KG1 (cell line): ENCODE data around the gene PSMD1.
"Not testable (repeated sequence)": the region's sequence is repeated elsewhere in the genome, so short reads cannot be mapped to it uniquely, and the experiment has no call there.

Source experiments
- DNase-seq: peaks from one replicate; lab custom pipeline; 2025; lab: John Stamatoyannopoulos, UW

The PSMD1 gene

GRCh38 chr2:231187736-231188505 is 131.3 kb downstream of the PSMD1 start:
- DNase-seq = no peak

- DNase-seq = no peak
These were observed 132.0 kb downstream of the PSMD1 start for GRCh38 chr2:231188506-231189170.

DNA sequence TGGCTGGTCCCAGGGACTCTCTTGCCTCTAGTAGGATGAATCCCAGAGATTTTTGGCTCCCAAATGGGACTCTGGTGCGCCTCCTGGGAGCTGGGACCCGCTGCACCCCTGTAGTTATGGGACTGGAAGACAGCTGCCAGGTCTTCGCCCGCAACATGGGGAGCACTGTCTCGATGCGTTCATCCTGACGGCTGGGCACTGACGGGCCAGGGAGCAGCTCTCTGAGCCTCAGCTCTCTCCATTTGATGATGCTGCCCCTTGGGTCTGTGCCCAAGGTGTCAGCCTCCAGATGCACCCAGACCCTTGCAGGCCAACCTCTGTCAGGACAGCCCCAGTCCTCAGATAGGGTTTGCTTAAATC is 132.5 kb downstream of the PSMD1 start:
- DNase-seq = no peak

DNA sequence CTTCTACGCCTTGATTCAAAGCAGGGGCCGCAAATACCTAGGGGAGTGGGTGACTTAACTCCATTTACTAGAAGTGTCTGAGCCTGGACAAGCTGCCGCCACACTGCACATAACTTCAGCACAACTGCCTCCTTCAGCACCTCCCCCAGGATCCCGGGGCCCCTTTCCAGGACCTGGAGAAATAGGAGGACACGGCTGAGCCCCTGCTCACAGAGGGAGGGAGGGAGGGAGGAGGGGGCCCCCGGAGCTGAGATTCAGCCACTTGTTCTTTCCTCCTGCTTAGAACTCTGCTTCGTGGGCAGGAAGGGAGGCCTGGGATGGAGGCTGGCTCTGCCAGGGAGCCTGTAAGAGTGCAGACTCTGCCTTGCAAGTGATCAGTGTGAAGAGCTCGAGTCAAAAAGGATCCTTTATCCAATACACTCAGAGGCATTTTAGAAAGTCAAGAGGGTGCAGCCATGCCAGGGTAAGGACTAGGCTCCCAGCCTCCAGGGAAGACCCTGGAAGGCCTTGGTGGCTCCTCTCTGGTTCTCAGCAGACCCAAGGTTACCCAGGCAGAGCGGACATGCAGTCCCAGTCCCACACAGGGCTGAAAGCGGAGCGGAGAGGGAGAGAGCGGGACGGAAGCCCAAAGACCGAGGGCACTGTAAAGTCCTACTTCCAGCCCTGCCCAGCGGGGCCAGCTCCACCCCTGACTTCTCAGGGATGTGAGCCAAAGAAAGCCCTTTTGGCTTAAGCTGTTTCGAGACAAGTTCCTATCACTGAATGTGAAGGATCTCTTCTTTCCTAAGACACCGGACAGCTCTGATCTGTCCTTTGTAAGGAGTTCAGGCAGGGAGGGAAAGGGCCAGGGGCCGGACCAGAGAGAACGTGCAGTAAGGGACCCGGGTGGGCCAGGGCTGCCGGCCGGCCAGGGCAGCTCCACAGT is 133.2 kb downstream of the PSMD1 start:
- DNase-seq = no peak

DNA sequence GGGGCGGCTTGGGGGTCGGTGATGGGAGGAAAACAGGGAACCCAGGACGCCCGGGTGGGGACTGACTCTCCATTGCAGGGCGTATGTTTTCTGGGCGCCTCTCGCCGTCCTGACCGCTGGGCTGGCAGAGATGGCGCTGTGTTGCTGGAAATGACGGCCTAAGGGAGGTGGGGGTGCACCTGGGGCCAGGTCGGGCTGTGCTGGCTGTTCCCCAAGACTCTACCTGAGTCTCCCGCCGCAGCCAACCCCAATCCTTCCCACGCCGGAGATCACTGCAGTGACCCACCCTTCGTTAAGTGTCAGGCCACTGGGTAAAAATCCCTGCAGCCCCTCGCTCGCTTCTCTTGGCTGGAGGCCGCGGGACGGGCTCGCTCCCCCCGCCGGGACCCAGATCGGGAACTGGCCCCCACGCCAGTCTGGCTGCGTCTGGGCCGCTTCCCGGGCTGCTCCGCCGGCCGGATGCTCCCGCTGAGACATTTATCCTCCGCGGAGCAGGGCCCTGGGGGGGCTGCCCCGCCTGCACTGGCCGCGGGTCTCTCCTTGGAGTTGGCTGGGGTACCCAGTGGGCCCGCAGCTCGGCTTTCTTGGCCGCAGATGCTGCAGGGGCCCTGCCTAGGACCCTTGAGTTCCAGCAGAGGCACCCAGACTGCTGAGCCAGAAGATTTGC is 134.0 kb downstream of the PSMD1 start:
- no peak for DNase-seq

GRCh38 chr2:231191896-231192872 is 135.5 kb downstream of the PSMD1 start:
- no peak for DNase-seq

DNA sequence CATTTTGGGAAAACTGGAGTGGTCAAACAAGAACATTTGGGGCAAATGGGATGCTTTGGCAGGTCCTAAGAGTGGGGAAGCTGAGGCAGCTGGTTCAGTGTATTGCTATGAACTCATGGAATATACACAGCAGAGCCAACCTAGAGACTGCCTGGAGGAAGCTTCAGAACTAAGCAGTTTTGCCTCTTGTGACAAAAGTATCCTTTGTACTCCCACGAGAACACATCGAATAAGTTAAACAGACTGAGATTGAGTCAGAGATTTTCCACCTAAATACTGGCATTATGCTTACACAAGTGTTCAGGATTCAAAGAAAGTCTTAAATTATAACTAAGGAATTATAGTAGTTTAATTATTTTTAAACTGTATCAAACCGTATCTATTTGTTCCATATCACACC is 136.5 kb downstream of the PSMD1 start:
- no peak for DNase-seq

DNA sequence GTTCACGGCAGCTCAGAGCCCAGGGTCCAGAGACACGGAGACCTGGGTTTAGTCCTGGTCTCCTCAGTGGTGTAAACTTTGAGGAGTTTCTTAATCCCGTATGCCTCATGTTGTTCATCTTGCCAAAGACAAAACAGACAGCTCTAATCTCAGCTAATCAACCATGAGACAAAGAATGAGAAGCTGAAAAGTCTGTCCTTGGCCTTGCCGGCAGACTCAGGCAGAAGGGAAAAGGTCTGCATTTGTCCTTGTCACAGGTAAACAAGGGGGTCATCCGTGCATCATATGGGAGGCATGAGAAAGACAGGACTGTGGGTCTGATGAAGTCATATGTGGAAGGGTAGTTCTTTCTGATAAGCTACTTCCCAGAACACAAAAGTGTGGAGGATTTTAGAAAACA is 139.9 kb downstream of the PSMD1 start:
- no peak for DNase-seq

- not testable (repeated sequence) for DNase-seq
These were observed 140.5 kb downstream of the PSMD1 start for GRCh38 chr2:231197196-231197595.

- no peak for DNase-seq
These were observed 141.1 kb downstream of the PSMD1 start for GRCh38 chr2:231197706-231198290.

- DNase-seq = peak; percentile 53
These were observed 141.9 kb downstream of the PSMD1 start, which contains the start of gene ARMC9 for GRCh38 chr2:231198291-231199173. Gene ARMC9 (plus strand): TSS chr2:231198631. CDS start chr2:231206239, 7,608 bp downstream.

GRCh38 chr2:231199219-231199618 is 142.6 kb downstream of the PSMD1 start:
- DNase-seq = no peak

- DNase-seq = no peak
These were observed 144.3 kb downstream of the PSMD1 start for GRCh38 chr2:231200805-231201474.

DNA sequence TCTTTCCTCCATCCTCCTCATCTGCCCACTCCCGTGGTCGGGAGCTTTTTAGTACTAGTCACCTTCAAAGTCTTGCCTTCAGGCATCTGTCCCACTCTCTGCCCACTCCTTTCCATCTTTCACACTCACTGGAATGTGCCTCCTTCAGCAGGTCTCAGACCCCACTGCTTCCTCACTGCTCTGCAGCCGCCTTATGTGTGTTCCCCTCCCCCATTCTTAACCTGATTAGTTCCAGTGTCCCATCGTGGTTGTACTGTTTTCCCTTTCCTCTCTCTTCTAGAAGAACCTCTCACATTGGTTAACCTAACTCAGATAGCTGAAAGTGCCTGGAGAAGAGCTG is 144.8 kb downstream of the PSMD1 start:
- DNase-seq = no peak

DNA sequence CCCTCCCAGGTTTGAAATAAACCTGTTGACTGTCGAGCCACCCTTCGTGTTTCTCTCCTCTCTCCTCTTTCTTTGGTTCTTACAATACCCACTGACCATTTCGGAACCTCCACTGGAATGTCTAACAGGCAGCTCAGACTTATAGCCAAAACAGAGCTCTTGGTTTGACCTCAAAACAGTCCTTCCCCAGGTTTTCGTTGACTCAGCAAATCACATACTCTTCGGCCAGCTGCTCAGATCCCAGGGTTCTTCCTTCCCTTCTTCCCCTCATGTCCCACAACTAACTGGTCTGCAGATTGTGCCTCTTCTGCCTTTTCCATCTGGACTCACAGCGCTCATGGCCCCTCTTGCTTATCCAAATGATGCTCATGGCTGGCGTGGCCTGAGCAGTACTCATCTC is 146.4 kb downstream of the PSMD1 start:
- no peak for DNase-seq

DNA sequence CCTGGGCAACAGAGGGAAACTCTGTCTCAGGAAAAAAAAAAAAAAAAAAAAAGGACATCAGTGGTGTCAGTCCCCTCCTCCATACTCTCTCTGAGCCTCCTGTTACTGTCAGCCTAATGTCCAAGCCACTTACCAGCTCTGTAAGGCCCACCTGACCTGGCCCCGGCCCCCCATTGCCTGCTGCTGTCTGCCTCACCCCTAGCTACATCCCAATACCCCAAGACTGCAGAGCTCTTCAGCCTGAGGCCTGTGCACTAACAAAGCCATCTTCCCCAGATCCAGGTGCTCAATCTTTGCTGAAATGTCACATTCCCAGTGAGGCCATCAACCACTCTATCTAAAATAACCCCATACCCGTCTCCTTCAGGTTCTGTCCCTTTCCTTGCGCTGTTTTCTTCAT is 147.5 kb downstream of the PSMD1 start:
- no peak for DNase-seq

DNA sequence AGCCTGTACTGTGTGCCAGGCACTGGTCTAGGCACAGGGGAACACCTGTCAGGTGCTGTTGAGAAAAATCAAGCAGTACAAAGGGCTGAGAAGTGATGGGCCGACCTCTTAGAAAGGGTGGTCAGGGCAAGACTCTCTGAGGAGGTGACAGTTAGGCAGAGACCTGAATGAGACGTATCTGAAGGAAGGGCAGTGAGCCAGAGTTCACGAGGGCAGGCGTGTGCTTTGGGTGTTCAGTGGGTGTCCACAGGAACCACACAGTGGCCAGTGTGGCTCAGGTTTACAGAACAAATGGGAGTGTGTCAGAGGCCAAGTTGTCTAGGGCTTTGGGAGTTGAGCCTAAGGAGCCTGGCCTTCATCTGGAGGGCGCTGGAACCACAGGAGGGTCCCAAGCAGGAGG is 147.9 kb downstream of the PSMD1 start:
- DNase-seq = no peak

DNA sequence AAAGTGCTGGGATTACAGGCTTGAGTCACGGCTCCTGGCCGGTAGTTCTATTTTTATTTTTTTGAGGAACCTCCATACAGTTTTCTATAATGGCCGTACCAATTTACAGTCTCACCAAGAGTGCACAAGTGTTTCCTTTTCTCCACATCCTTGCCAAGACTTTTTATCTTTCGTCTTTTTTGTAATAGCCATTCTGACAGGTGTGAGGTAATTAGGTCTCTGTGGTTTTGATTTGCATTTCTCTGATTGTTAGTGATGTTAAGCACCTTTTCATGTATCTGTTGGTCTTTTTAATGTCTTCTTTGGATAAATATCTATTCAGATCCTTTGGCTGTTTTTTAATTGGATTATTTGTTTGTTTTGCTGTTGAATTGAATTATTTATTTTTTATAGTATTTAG is 151.1 kb downstream of the PSMD1 start:
- no peak for DNase-seq

DNA sequence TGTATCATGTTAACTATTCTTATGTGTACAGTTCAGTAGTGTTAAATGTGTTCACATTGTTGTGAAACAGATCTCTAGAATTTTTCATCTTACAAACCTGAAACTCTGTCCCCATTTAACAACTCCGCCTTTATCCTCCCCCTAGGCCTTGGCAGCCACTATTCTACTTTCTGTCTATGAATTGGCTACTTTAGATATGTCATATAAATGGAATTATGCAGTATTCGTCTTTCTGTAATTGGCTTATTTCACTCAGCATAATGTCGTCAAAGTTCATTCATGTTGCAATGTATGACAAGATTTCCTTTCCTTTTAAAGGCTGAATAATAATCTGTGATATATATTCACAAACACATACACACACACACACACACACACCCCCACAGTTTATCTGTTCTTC is 154.1 kb downstream of the PSMD1 start:
- no peak for DNase-seq
